Fibroblast of the aortic adventitia (primary cell): ENCODE results near the gene FLOT2. TPM values are rescaled to one million over a fixed set of nuclear protein-coding genes. Genes with fewer than 3 reads are reported as not detected.
A peak's percentile ranks its signal among the peaks of the same experiment; 100 is the strongest.
"Not testable (repeated sequence)": the region's sequence is repeated elsewhere in the genome, so short reads cannot be mapped to it uniquely, and the experiment has no call there.

Experiments
- DNase-seq: peaks from one replicate; pipeline ENCODE4 v3.0.0-alpha.2; 2010; ENCODE audit warnings: low read depth
- H3K4me3 ChIP-seq: 2 replicates; pipeline ENCODE4 v1.5.1; 2011; ENCODE audit warnings: low read depth, mild to moderate bottlenecking, control low read depth, low read length, moderate library complexity
- total RNA-seq: library from RNA; depleted of rRNA; stranded (reverse); fragments of >200 nt; gene quantifications from 2 replicates; pipeline ENCODE4 v1.2.3, GENCODE V29; 2012; ENCODE audit warnings: low replicate concordance
- TF ChIP-seq, protein P1 (sequence below): IDR thresholded peaks from 2 replicates; pipeline ENCODE4 v1.5.1; 2011; ENCODE audit warnings: mild to moderate bottlenecking, low read length, control low read depth, inconsistent platforms; ENCODE audit not compliant: insufficient read depth

FLOT2 gene
- total RNA-seq, 1 donor: 39.9 TPM

DNA sequence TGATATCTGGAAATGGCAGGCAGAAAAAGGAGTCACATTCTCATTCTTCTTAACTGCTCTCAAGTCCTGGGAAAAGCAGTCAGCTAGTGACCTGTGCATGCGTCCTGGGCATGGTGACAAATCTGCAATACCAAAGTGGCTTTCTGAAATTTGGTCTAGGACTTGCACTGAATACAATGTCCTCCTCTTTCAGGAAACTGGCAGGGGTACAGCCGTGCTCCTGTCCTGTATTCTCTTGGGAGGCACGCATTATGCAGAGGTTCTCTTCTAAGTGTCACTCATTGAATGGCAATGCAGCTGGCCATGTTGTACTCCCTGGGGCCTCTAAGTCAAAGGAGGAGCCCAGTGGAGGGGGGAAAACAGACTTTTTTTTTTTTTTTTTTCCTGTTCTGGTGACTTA, 43.1 kb upstream of the FLOT2 start:
- TF ChIP-seq, protein P1, sequence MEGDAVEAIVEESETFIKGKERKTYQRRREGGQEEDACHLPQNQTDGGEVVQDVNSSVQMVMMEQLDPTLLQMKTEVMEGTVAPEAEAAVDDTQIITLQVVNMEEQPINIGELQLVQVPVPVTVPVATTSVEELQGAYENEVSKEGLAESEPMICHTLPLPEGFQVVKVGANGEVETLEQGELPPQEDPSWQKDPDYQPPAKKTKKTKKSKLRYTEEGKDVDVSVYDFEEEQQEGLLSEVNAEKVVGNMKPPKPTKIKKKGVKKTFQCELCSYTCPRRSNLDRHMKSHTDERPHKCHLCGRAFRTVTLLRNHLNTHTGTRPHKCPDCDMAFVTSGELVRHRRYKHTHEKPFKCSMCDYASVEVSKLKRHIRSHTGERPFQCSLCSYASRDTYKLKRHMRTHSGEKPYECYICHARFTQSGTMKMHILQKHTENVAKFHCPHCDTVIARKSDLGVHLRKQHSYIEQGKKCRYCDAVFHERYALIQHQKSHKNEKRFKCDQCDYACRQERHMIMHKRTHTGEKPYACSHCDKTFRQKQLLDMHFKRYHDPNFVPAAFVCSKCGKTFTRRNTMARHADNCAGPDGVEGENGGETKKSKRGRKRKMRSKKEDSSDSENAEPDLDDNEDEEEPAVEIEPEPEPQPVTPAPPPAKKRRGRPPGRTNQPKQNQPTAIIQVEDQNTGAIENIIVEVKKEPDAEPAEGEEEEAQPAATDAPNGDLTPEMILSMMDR: no peak
- no peak for DNase-seq

DNA sequence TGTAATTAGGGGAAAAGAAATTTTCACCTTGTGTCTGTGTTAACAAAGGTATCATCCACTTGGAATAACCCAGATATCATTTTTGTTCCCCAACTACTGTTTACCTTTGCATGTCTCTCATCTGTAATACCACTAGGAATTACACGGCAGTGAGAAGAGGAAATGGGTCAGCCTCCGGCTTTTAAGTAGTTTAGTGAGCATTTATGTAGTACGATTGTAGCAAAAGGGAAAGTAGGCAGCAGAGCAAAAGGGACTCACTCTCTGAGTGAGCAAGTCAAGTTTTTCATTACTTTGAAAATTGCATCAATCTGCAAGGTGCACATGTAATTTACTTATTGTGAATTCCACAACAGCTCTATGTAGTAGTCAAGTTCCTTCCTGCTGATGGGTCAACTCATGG, 42.6 kb upstream of the FLOT2 start:
- no peak for DNase-seq
- TF ChIP-seq, protein P1: no peak

More for the DNA sequence above, 43.1 kb upstream of the FLOT2 start:
- no peak overlapping the region for H3K4me3 ChIP-seq

DNA sequence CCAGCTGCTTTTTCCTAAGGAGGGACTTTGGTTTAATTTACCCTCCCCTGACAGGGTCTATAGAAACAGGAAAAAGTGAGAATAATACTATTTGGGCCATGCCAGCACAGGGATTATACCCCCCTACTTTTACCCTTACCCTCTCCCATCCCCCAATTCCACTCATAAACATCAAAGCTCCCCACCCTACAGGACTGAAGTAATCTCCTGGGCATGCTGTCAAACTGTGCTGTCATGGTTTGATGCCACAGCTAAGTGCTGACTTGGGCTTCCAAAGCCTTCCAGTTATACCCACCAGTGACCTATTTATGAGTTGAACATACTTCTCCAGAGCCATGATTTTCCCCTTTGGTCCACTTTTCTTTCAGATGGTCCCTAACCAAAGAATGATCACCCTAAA, 41.0 kb upstream of the FLOT2 start:
- TF ChIP-seq, protein P1: no peak
- no peak overlapping the region for H3K4me3 ChIP-seq
- DNase-seq: no peak

More for the DNA sequence above, 42.6 kb upstream of the FLOT2 start:
- H3K4me3 ChIP-seq: no peak overlapping the region

DNA sequence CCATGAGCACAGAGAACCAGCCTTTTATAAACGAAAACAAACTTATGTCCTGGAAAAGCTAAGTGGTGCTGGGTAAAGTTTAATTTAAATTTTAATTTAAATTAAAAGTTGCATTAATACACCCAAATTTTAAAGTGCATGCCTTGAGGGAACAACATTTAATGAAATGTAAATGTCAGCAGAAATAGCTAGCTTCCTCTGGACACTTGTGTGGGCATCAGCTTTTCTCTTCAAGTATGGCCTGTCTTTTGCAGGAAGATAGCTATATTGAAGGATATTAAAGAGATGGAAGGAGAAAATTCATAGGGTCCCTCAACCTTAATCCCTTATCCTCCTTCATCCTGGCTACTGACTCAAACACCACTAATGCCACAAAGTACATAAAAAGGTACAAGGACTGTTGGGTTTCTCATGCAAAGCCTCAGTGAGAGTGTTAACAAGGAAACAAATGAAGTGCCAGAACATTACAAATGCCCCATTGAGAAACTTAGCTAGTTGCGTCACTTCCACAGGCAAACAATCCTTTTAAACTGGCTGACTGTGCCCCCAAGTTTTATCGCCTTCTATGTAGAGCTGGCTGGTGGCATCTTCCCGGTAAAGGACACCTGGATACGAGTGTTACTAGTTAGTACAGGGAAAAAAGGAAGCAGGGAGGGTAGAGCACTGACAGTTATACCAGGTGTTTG, 39.7 kb upstream of the FLOT2 start:
- peak; percentile 71 for DNase-seq
- TF ChIP-seq, protein P1: no peak

DNA sequence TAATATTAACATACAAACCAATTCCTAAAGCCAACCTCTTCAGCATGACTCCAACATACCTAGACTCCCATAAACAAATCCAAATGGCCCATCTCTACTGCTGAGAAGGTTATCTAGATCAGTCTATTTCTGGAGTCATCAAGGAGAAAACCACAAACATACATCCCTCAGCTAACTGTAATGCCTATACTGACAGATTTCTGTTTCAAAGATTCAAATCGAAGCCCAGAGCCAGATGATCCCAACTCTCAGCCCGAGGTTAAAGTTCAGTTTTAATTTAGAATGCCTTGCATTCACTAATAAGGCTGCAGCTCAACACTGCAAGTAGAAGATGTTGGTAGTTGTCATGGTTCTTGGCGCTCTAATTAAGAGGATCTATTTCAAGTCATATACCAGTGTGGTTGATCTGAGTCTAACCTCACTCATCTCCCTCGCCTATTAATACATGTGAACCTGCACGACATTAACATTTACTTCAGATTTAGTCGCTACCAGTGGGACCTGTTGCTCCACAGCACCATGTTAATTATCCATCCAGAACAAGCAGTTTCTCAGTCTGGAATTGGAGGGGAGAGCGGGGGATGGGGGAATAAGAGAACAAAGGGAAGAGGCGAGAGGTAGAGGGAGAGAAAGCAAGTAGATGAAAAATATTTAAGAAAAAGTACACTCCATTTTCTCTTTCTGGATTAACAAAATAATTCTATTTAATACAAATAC, 38.4 kb upstream of the FLOT2 start:
- TF ChIP-seq, protein P1: no peak
- no peak for DNase-seq
- no peak overlapping the region for H3K4me3 ChIP-seq

More for the DNA sequence above, 39.7 kb upstream of the FLOT2 start:
- H3K4me3 ChIP-seq: no peak overlapping the region

DNA sequence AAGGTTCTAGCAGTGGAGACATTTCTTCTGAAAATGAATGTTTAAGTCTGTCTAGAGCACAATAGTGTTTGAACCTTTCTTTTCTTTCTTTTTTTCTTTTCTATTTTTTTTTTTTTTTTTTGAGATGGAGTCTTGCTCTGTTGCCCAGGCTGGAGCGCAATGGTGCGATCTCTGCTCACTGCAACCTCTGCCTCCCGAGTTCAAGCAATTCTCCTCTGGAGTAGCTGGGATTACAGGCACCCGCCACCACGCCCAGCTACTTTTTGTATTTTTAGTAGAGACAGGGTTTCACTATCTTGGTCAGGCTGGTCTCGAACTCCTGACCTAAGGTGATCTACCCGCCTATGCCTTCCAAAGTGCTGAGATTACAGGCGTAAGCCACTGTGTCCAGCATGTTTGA, 37.0 kb upstream of the FLOT2 start:
- H3K4me3 ChIP-seq, DNase-seq: not testable (repeated sequence)

DNA sequence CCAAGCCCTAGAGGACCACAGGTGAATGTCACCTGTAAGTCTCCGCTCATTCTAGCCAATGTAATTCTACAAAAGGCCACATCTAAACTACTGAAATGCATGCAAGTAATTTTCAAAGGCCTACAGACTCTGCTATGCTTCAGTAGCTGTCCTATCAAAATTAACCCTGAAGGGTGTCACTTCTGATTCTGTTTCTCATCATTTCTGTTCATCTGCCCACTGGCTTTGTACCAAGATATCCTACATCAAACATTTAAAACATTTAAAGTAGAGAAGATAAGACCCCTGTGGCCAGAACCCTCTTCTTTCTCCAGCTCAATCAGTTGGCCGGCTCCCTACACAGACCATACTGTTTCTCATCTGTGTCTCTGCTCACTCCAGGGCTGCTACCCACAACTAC, 32.3 kb upstream of the FLOT2 start:
- DNase-seq: no peak
- H3K4me3 ChIP-seq: no peak overlapping the region
- TF ChIP-seq, protein P1: no peak
